Measurements from ENCODE around the gene GYG1.

The GYG1 gene

GRCh38 chr3:149020839-149021252 is 29.5 kb downstream of the GYG1 start:
- H3K36me3 Mint-ChIP-seq, result peaks cover 23% of the 10 kb centered on the region
- H3K27ac Mint-ChIP-seq, result no peak overlapping the region
- no peak overlapping the region for H3K4me3 Mint-ChIP-seq

GRCh38 chr3:149021830-149022229 is 30.5 kb downstream of the GYG1 start:
- H3K36me3 Mint-ChIP-seq, result peaks cover 25% of the 10 kb centered on the region
- peaks cover 8% of the 10 kb centered on the region for H3K9me3 Mint-ChIP-seq
- no peaks in the 10 kb centered on the region for H3K27me3 Mint-ChIP-seq
- H3K27ac Mint-ChIP-seq, result no peak overlapping the region
- peaks cover 3% of the 10 kb centered on the region for H3K4me1 Mint-ChIP-seq
- H3K4me3 Mint-ChIP-seq, result no peak overlapping the region

More at GRCh38 chr3:149020839-149021252, 29.5 kb downstream of the GYG1 start:
- Mint-ChIP-seq H3K4me1 (peaks cover 3% of the 10 kb centered on the region), H3K27me3 (no peaks in the 10 kb centered on the region), H3K9me3 (peaks cover 8% of the 10 kb centered on the region)

GRCh38 chr3:149023951-149024350 is 32.6 kb downstream of the GYG1 start:
- no peak overlapping the region for H3K4me3 Mint-ChIP-seq
- H3K9me3 Mint-ChIP-seq, result peaks cover 8% of the 10 kb centered on the region

DNA sequence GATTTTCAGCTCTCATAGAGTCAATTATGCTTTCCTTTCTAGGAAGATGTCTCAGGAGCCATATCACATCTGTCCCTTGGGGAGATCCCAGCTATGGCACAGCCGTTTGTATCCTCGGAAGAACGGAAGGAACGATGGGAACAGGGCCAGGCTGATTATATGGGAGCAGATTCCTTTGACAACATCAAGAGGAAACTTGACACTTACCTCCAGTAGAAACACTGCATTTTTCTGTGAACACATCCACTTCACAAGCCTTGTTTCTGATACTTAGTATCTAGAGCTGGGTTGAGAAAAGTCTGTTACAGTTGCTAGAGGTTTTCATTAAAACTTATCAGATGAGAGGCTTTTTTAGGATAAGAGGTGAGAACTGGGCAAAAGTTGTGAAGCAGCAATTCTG is 35.4 kb downstream of the GYG1 start:
- Mint-ChIP-seq H3K4me1 (no peaks in the 10 kb centered on the region), H3K36me3 (peaks cover 20% of the 10 kb centered on the region), H3K27me3 (no peaks in the 10 kb centered on the region), H3K27ac (peak overlapping the region; percentile 68), H3K9me3 (peaks cover 8% of the 10 kb centered on the region), H3K4me3 (no peak overlapping the region)

More at GRCh38 chr3:149023951-149024350, 32.6 kb downstream of the GYG1 start:
- Mint-ChIP-seq H3K36me3 (peaks cover 25% of the 10 kb centered on the region), H3K4me1 (peaks cover 3% of the 10 kb centered on the region), H3K27me3 (no peaks in the 10 kb centered on the region), H3K27ac (no peak overlapping the region)

GRCh38 chr3:149031096-149031495 is 39.8 kb downstream of the GYG1 start:
- no peaks in the 10 kb centered on the region for H3K27me3 Mint-ChIP-seq
- H3K9me3 Mint-ChIP-seq, result no peaks in the 10 kb centered on the region
- H3K36me3 Mint-ChIP-seq, result peaks cover 6% of the 10 kb centered on the region

DNA sequence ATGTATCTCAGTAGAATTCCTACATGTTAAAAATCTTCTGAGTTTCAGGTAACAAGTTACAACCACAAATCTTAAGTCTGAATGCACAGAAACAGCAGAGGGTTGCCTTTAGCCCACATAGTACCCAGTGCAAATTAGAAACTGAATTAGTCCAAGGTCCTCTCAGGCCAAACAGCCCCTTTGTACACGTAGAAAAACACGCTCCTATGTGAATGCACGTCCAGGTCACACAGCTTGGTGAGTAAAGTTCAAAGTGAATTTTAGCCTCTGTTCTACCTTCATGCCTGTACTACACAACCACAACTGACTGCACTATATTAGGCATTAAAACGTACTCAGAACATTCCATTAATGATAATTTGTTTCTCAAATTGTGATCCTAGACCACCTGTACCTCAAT is 46.3 kb downstream of the GYG1 start:
- H3K27ac Mint-ChIP-seq, result no peak overlapping the region

More at GRCh38 chr3:149031096-149031495, 39.8 kb downstream of the GYG1 start:
- Mint-ChIP-seq H3K27ac (no peak overlapping the region), H3K4me1 (no peaks in the 10 kb centered on the region), H3K4me3 (no peak overlapping the region)

DNA sequence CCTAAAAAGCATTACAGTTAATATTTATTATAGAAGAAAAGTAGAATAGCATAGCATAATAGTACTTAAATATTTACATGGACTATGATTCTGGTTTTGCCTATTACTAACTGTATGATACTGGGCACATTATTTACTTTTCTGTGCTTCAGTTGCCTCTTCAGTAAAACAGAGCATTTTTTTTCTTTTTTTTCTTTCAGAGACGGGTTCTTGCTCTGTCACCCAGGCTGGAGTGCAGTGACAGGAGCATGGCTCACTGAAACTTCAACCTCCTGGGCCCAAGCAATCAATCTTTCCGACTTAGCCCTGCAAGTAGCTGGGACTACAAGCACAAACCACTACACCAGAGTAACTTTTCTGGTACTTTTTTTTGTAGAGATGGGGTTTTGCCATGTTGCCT is 47.0 kb downstream of the GYG1 start:
- H3K4me3 Mint-ChIP-seq, result no peak overlapping the region
- H3K4me1 Mint-ChIP-seq, result peaks cover 16% of the 10 kb centered on the region
- H3K36me3 Mint-ChIP-seq, result peaks cover 15% of the 10 kb centered on the region
- no peak overlapping the region for H3K27ac Mint-ChIP-seq
- no peaks in the 10 kb centered on the region for H3K9me3 Mint-ChIP-seq
- H3K27me3 Mint-ChIP-seq, result no peaks in the 10 kb centered on the region

More for the DNA sequence above, 46.3 kb downstream of the GYG1 start:
- Mint-ChIP-seq H3K4me3 (no peak overlapping the region), H3K36me3 (peaks cover 13% of the 10 kb centered on the region), H3K9me3 (no peaks in the 10 kb centered on the region), H3K4me1 (peaks cover 10% of the 10 kb centered on the region), H3K27me3 (no peaks in the 10 kb centered on the region)

- Mint-ChIP-seq H3K4me3 (peak overlapping the region; percentile 28), H3K36me3 (peaks cover 38% of the 10 kb centered on the region), H3K27ac (peak overlapping the region; percentile 56), H3K9me3 (no peaks in the 10 kb centered on the region), H3K4me1 (peaks cover 29% of the 10 kb centered on the region), H3K27me3 (no peaks in the 10 kb centered on the region)
Measured at GRCh38 chr3:149042789-149043386, 51.5 kb downstream of the GYG1 start.

DNA sequence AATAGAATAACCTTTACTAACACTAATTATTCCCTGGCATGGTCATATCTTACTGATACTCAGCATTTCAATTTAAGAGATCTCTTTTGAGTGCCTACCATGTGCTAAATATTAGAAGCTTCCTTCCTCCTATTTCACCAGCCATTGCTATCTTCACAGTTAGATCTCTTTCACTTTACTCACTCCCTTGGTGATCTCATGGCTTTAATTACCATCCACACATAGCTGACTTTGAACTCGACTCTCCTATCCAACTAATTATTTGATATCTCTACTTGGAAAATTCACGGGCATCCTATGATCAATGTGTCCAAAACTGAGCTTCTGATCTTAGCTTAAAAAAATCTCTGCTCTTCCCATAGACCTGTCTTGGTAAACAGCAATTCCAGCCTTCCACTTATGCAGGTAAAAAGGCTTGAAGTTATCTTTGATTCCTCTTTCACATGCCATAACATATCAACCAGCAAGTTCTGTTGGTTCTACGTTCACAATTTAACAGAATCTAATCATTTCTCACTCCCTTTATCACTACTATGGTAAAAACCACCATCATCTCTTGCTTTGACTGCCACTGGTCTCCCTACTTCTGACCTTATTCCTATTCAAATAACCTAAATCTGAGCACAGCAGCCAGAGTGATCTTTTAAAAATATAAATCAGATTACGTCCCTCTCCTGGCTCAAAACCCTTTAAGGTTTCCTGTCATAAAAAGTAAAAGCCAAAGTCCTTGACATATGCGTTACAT is 53.2 kb downstream of the GYG1 start:
- peak overlapping the region; percentile 33 for H3K27ac Mint-ChIP-seq
- no peaks in the 10 kb centered on the region for H3K9me3 Mint-ChIP-seq
- H3K36me3 Mint-ChIP-seq, result peaks cover 39% of the 10 kb centered on the region
- peaks cover 29% of the 10 kb centered on the region for H3K4me1 Mint-ChIP-seq
- no peaks in the 10 kb centered on the region for H3K27me3 Mint-ChIP-seq
- no peak overlapping the region for H3K4me3 Mint-ChIP-seq

DNA sequence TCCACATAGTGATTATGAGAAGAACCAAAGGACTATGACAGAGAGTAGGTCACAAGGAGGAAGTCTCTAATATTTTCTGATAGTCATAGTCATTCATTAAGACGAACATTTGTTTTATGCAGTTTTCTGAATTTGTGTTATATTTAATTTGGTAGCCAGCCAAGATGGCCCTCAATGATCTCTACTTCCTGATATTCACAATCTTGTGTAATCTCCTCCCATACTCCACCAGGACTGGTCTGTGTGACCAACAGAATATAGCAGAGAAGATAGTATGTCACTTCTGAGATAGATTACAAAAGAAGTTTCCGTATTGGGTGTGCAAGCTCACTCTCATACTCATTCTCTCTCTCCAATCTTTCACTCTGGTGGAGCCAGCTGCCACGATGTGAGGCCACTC is 64.2 kb downstream of the GYG1 start:
- H3K36me3 Mint-ChIP-seq, result peaks cover 47% of the 10 kb centered on the region
- H3K27ac Mint-ChIP-seq, result no peak overlapping the region
- H3K4me3 Mint-ChIP-seq, result no peak overlapping the region
- H3K4me1 Mint-ChIP-seq, result no peaks in the 10 kb centered on the region
- no peaks in the 10 kb centered on the region for H3K27me3 Mint-ChIP-seq
- H3K9me3 Mint-ChIP-seq, result no peaks in the 10 kb centered on the region

GRCh38 chr3:149058198-149058597 is 66.9 kb downstream of the GYG1 start:
- Mint-ChIP-seq H3K36me3 (peaks cover 38% of the 10 kb centered on the region), H3K9me3 (no peaks in the 10 kb centered on the region), H3K4me1 (no peaks in the 10 kb centered on the region), H3K27ac (no peak overlapping the region), H3K27me3 (no peaks in the 10 kb centered on the region), H3K4me3 (no peak overlapping the region)

GRCh38 chr3:149058602-149059001 is 67.3 kb downstream of the GYG1 start:
- Mint-ChIP-seq H3K4me1 (no peaks in the 10 kb centered on the region), H3K27me3 (no peaks in the 10 kb centered on the region), H3K27ac (no peak overlapping the region), H3K9me3 (no peaks in the 10 kb centered on the region), H3K4me3 (no peak overlapping the region), H3K36me3 (peaks cover 38% of the 10 kb centered on the region)

DNA sequence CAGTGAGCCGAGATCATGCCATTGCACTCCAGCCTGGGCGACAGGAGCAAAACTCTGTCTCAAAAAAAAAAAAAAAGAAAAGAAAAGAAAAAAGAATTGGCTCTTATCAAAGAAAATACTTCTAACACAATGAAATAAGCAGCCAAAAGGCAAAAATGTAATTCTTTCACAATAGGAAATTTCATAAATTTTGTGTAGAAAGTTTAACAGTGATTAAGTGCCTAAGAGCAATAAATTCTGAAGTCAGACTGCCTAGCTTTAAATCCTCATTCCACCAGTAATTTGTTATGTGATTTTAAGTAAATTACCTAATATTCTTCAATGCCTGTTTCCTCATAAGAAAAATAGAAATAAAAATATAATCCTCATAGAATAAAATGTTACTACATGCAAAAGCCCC is 70.4 kb downstream of the GYG1 start:
- Mint-ChIP-seq H3K36me3 (peaks cover 26% of the 10 kb centered on the region), H3K9me3 (no peaks in the 10 kb centered on the region), H3K27ac (no peak overlapping the region), H3K4me3 (no peak overlapping the region), H3K4me1 (no peaks in the 10 kb centered on the region), H3K27me3 (no peaks in the 10 kb centered on the region)

- peaks cover 15% of the 10 kb centered on the region for H3K36me3 Mint-ChIP-seq
- no peaks in the 10 kb centered on the region for H3K4me1 Mint-ChIP-seq
- H3K27ac Mint-ChIP-seq, result no peak overlapping the region
- no peaks in the 10 kb centered on the region for H3K27me3 Mint-ChIP-seq
- no peaks in the 10 kb centered on the region for H3K9me3 Mint-ChIP-seq
- H3K4me3 Mint-ChIP-seq, result no peak overlapping the region
Measured at GRCh38 chr3:149067883-149068282, 76.5 kb downstream of the GYG1 start.
